NCI-H2227 treated with DMSO at 0.1 percent for 48 hours (cell line): ENCODE data around the gene ULK4.
"Not testable (repeated sequence)": the region's sequence is repeated elsewhere in the genome, so short reads cannot be mapped to it uniquely, and the experiment has no call there.

Experiments
- DNase-seq: peaks from one replicate; lab custom pipeline; 2025; lab: John Stamatoyannopoulos, UW

ULK4 gene

DNA sequence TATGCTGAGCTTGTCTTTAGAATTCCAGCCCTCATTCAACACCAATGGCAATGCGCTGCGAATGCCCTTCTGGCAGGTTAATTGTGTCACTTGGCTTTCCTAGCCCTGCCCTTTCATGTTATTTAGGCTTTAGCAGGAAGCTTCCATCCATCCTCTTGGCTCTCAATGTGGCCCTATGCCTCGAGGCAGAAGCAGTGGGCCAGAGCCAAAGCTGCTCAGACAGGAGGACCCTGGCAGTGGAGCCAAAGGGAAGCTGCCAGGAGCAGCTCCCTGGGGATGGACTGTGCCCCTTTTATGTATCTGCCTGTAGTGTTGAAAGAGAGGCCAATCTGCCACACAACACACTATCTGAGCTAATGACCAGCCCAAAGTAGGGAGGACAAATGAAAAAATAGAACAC lies 386.2 kb downstream of the ULK4 start:
- no peak for DNase-seq

DNA sequence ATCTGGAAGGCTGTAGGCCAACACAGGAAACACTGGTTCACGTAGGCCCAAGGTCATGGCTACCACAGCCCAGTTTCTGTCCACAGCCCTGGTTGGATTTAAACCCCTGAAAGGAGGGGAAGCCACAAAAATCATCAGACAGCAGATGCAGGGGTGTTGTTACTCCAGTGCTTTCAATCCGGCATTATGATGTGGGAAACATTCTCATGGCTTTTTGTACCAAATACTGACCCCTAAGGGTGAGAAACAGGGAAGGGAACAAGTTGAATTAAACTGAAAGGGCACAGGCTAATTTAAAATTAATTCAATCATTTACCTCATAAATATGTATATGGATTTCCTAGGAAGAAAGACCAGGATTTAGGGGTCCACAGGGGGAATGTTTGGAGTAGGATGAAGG lies 387.0 kb downstream of the ULK4 start:
- no peak for DNase-seq

DNA sequence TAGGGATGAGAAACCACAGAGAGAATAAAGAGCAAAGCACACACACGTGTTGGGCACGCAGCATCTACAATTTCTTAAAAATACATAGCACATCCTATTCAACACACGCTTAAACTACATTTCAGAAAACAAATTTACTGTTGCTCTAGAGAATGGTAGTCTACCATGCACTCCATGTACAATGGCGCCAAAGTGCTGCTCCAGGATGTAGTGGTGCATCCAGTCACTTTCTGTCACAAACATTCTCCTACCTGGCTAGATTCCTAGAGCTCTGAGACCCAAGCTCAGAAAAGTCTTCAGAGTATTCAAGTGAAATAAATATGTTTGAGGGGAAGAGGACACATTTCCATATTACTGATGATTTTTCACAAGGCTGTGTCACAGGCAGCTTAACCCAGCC lies 388.3 kb downstream of the ULK4 start:
- no peak for DNase-seq

DNA sequence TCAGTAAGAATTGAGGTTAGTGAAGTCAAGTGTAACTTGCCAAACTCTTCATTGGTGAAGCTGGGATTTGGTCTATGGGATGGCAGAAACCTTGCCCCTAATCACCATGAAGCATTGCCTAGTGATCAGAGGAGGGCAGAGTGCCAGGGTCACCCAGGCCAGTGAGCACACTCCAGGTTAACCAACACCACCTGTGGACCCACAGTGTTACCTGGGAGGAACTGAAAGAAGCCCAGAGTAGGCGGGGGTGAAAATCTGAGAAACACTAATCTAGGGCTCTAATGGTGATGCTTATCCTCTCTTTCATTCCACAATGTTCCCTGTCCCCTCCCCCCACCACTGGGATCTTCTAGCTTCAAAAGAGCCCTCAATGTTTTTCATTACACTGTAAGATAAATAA lies 389.8 kb downstream of the ULK4 start:
- no peak for DNase-seq

DNA sequence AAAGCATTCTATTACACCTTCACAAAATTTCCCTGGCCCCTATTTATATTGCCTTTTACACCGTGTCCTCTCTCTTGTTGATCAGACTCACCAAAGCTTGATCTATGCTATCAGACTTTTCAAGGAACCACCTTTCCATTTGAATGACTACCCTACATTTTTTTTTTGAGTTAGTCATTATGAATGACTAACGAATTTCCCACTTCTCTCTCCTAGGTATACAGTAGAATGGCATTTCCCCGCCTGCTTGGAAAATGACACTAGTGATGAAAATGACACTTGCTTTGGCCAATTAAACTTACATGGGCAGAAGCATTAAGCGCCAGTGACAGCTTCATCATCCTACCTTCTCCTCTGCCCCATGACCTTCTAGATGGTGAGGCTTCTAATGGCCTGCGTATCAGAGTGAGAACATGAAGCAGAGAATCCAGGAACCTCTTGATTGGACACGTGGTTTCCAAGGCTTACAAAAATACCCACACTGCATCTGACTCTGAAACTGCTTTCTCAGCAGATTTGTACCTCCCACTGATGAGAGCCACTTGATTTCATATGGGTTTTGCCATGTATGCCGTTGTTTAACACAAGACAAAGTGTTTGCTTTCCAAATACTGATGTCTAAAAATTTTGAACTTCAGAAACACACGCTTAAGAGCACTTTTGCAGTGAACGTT lies 392.1 kb downstream of the ULK4 start:
- no peak for DNase-seq

DNA sequence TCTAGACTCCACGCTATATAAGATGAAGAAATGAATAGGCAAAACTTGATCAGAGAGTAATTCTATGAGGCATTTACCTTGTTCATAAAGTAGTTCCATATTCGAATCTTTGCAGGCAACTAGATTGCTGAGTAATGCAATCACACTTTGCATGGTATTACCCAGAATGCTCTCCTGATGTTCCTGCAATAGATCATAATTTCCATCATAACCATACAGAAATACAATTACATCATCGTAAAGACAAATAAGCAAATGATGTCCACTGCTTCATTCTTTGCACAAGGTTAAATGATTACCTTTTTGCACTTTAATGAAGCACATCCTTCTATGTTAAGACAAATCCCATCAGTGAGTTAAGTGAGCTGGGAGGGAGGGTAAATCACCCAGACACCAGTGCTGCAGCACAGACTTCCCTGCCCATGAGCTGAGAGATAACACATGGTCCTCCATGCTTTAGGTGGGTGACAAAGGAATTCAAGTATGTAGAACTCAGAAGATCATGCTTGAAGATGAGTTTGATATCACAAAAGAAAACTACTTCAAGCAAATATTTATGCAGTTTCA lies 395.9 kb downstream of the ULK4 start:
- DNase-seq: no peak

DNA sequence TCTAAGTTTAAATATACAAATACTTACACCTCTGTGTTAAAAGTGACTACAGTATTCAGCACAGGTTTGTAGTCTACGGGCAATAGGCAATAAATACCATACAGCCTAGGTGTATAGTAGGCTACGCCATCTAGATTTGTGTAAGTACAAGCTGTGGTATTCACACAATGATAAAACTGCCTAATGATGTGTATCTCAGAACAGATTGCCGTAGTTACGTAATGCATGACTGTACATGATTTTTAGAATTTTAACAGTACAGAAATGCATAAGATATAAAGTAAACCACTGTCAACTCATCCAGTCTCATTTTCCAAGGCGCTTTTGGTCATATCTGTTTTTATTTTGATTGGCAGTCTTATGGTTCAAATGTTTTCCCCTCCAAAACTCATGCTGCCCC lies 396.9 kb downstream of the ULK4 start:
- no peak for DNase-seq

DNA sequence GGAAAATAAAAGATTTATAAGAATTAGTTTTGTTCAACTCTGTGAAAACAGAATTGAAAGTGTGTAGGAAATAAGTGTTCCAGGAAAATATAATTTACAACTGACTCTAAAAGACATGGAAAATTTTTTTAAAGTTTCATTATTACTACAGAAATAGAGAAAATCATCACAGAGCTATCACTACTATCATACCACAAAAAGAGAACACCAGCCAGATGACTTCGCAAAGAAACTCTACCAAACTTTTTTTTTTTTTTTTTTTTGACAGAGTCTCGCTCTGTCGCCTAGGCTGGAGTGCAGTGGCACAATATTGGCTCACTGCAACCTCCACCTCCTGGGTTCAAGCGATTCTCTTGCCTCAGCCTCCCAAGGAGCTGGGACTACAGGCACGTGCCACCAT lies 405.7 kb downstream of the ULK4 start:
- not testable (repeated sequence) for DNase-seq

DNA sequence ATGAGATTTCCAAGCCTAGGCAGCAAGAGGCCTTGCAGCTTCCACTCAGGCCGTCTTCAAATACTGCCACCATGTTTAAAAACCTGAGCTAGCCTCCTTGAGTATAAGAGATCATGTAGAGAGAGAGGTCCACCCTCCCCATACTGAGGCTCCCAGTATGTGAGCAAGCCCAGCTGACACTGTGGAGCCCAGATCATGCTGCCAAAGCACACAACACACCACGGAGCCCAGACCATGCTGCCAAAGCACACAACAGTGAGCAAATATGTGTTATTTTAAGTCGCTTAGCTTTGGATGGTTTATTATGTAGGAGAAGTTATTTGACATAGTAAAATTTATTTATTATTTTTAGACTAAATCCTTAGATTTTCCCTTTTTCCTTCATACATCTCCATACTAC lies 428.9 kb downstream of the ULK4 start:
- DNase-seq: no peak

DNA sequence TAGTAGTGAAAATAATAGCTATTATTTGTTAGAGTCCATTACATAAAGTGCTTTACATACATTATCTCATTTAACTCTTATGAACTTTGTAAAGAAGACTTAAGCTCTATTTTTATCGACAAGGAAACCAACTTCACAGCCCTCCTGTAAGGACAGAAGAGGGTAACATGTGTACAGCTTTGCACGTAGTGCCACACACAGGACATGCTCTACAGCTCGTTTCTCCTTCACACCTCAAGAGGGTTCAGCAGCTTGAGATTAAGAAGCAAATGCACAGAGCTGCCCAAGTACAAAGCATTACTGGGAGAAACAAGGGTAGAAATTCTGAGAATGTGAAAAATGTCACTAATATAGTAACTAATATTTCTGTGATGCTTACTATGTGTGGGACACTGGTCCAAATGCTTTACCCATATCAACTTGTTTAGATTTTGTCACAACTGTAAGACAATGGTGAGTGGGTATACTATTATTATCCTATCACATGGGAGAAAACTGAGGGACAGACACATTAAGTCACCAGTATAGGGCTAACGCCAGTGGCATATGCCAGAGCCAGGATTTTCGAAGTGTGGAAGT lies 434.8 kb downstream of the ULK4 start:
- DNase-seq: no peak

DNA sequence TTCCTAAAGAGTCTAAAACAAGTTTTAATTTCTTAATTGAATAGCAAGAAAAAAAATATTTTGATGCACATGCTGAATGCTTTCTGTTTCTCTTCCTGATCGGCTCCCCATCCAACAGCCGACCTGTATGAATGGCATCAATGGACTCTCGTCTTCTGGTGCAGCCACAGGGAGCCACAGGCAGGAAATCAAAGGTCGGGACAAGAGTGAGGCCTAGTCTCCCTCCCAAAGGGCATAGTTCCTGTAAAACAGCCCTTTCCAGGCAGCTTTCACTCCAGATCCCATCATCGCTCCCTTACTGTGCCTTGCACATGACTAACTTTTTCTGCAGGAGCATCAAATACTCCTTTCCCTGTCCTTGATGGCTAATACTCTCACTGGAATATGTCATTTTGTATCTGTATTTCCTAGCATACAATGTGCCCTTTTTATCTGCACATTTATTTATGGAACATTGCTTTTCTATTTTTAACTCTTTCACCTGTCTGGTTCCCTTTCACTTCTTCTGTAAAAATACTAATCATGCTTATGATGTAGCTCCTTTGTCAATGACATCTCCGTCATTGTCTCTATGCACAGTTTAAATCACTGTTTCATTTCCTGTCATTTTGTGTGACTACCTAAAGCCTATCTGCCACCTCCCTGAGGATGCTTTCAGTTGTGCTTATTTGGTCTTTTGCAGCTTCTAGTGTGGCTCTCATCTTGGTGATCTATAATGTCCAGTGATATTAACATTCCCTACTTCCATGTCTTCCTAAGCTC lies 436.4 kb downstream of the ULK4 start:
- no peak for DNase-seq

DNA sequence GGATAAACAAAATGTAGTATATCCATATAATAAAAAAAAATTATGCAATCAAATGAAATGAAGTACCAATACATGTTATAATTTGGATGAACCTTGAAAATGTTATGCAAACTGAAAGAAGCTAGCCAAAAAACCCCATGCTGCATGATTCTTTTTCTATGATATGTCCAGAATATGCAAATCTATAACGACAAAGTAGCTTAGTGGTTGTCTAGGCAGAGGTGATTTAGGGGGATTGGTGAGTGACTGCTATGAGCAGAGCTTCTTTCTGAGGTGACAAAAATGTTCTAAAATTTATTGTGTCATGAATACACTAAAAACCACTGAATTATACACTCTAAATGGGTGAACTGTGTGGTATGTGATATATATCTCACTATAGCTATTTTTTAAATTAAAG lies 438.0 kb downstream of the ULK4 start:
- no peak for DNase-seq

DNA sequence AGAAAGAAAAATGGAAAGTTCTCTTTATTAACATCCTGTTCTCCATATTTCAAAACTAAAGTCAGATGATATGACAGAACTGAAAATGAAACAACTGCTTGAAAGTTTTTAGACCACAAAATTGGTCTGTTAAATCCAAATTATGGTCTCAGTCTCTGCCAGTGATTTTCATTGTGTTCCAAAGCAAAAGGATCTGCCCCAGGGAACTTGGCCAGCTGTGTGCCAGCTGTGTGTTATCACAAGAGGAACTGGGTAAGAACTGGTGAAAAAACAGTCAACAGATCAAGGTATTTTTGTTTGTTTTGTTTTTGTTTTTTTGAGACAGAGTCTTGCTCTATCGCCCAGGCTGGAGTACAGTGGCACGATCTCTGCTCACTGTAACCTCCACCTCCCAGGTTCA lies 439.3 kb downstream of the ULK4 start:
- DNase-seq: no peak

DNA sequence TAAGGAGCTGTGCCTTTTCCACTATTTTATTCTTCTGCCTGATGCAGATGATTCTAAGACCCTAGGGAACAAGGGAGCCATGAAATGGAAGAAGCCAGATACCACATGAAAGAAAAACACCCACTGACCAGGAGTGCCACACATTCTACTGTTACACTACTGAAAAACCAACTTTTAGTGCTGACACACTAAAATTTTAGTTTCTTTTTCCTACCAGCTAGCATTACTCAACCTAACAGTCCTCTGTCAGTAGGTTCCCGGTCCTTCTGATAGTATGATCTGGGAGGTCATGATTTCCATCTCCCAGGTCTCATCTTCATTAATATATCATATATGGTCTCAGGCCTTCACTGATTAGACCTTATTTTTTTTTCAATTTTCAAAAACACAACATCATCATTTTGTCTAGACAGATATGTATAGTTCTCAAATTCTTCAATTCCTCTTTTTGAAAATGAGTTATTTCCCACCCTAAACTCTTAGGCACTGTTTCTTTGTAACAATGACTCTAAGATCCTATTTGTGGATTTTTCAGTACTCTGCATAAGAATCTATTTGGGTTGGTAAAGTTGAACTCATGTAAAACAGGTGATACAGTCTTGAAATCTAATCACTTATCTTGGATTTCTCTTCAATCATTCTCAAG lies 440.8 kb downstream of the ULK4 start:
- DNase-seq: no peak

DNA sequence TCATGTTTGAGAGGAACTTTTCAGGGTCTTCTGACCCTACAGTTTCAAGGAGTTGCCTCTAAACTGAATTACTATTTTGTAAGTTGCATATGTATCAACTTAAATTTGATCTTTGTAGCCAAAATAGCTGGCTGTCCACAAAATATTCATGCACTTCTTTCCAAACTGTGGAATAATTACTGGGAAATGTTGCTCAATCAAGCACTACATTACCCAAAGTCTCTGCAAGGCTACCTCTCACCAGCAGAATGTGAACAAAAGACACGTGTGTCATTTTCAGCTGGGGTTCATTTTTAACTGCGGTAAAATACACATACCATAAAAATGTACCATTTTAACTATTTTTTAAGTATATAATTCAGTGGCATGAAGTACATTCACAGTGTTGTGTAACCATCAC lies 442.2 kb downstream of the ULK4 start:
- DNase-seq: no peak

DNA sequence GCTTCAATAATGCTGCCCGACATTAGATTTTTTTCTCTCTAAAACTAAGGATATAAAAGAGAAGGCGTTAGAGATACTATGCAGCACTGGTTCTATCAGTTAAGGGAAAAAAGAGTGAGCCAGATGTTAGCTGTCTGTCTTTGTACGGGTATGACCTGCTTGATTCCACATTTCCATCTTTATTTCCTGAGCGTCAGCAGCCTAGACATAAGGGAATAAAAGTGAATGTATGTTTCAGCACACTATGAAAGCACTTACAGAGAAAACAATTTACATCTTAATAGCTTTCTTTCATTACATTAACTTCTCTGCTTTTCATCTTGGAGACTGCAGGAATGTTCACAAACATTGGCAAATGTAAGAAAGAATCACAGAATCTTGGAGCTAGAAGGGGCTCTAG lies 443.3 kb downstream of the ULK4 start:
- no peak for DNase-seq

DNA sequence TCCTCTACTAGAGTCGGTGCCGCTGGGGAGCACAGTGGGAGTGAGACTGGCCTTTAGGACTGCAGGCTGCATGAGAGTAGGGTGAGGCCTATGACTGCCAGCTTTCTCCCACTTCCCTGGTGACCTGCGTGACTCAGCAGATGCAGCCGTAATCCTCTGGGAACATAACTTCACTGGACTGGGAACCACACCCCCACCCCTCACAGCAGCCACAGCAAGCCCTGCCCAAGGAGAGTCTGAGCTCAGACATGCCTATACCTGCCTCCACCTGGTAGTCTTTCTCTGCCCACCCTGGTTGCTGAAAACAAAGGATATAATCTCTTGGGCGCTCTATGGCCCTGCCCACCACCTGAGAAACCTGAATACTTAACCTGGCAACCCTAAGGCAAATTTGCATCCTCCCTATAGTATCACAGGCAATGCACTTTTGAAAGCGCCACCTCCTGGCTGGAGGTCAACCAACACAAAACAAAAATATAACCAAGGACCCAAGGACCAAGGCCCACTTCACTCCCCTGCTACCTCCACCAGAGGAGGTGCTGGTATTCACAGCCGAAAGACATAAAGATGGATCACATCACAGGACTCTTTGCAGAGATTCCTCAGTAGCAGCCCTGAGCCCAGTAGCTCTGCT lies 453.7 kb downstream of the ULK4 start:
- no peak for DNase-seq

DNA sequence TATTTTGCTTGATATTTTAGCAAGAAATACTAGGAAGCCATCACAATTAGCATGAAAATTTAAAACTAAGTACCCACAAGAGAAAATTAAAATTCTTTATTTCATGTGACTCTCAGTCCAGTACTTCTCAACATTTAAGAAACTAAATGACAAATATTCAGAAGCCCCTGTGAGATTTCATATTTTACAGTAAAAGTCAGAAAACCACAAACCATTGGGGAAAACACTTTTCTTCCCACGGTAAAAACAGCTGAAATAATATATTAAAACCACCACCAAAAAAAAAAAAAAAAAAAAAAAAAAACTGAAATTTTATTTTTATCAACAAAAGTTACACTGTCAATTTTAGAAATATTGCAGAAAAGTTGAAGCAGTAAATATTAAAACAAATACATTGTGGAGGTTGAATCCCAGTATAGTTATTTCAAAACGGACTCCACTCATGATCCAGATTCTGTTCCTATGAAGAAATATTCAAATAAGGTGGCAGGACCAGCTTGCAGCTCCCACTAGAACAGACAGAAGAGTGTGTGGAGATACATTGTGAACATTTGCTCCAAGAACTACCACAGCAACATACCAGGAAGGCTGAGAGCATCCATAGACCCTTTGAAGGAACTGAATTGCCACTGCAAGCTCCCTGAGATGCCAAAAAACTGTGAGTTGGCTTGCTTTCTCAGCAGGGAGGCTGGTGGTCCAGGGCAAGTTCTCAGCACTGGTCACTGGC lies 454.4 kb downstream of the ULK4 start:
- no peak for DNase-seq

DNA sequence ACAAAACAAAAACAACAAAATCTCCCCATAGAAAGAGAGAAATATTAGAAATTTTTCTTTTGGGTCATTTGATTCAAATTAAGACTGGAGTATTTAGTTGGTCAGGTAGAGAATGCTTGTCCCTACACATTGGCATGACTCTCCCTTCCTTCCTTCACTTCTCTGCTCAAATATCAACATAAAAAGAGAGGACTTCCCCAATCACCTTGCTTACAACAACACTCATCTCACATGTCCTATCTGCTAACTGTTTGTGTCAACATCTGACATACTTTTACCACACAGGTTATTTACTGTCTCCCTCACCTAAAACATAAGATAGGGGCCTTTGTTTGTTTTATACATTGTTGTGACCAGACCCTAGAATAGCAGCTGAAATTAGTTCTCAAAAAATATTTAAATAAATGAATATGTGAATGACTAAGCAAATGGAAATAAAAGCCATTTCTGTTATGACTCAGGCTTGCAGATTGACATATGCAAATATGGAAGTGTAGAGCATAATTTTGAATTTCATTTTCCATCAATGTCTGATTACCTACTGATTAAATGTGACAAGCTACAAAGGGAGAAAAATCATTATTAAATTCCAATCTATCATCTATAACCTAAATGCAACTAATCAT lies 457.8 kb downstream of the ULK4 start:
- no peak for DNase-seq

DNA sequence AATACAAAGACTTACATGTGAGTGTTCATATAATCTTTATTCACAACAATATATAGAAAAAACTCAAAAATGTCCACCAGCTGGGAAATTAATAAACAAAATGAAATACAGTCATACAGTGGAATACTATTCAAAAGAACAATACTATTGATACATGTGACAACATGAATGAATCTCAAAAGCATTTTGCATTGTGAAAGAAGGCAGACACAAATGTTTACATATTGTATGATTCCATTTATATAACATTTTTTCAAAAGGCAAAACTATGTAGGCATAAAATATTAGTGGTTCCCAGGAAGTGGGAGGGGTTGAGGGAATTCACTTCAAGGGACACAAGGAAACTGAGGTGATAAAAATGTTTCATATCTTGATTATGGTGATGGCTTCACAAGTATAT lies 459.4 kb downstream of the ULK4 start:
- no peak for DNase-seq

DNA sequence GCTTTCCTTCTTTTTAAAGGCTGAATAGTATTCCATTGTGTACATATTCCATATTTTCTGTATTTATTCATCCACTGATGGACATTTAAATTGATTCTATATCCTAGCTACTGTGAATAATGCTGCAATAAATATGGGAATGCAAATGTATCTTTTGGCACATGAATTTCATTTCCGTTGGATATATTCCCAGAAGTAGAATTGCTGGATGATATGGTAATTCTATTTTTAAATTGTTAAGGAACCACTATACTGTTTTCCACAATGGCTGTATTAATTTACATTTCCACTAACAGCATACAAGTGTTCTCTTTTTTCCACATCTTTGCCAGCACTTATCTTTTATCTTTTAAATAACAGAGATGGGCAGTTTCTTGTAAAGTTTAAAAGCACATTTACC lies 459.9 kb downstream of the ULK4 start:
- DNase-seq: no peak
